ENCODE measurements around the gene UNC13C. TPM values are rescaled to one million over a fixed set of nuclear protein-coding genes. Genes with fewer than 3 reads are reported as not detected.

The UNC13C gene
- total RNA-seq, 2 donors from 2014 or later = 1.2 to 4.2 TPM

- H3K27ac ChIP-seq = no peak overlapping the region
- no peak for ATAC-seq (ENCODE audit: insufficient number of reproducible peaks, low FRiP score, low read depth)
- H3K9me3 ChIP-seq = no peaks in the 10 kb centered on the region
- no peak for DNase-seq (ENCODE audit: low spot score)
- no peaks in the 10 kb centered on the region for H3K27me3 ChIP-seq (replicated peaks; ENCODE audit: insufficient read depth)
- H3K4me1 ChIP-seq (ENCODE audit: control insufficient read depth in 1 of 2, low read depth in 2 of 2) = no peaks in the 10 kb centered on the region
- no peaks in the 10 kb centered on the region for H3K36me3 ChIP-seq
- no peak for TF ChIP-seq CTCF (IDR thresholded peaks at IDR 0.05)
- H3K4me3 ChIP-seq = no peak overlapping the region
These were observed 39.0 kb downstream of the UNC13C start for GRCh38 chr15:54017251-54017650.

GRCh38 chr15:54017959-54018358, 39.7 kb downstream of the UNC13C start:
- Histone ChIP-seq H3K27me3 (replicated peaks; ENCODE audit: insufficient read depth) (no peaks in the 10 kb centered on the region), H3K27ac (no peak overlapping the region), H3K4me1 (ENCODE audit: control insufficient read depth in 1 of 2, low read depth in 2 of 2) (no peaks in the 10 kb centered on the region), H3K9me3 (no peaks in the 10 kb centered on the region), H3K36me3 (no peaks in the 10 kb centered on the region), H3K4me3 (no peak overlapping the region)
- DNase-seq (ENCODE audit: low spot score) (no peak), ATAC-seq (ENCODE audit: insufficient number of reproducible peaks, low FRiP score, low read depth) (no peak)
- no peak for TF ChIP-seq CTCF (IDR thresholded peaks at IDR 0.05)

- ATAC-seq (ENCODE audit: insufficient number of reproducible peaks, low FRiP score, low read depth) = no peak
- no peak for TF ChIP-seq CTCF (IDR thresholded peaks at IDR 0.05)
- Histone ChIP-seq H3K4me1 (ENCODE audit: control insufficient read depth in 1 of 2, low read depth in 2 of 2) (no peaks in the 10 kb centered on the region), H3K27ac (no peak overlapping the region), H3K4me3 (no peak overlapping the region), H3K9me3 (no peaks in the 10 kb centered on the region), H3K36me3 (no peaks in the 10 kb centered on the region), H3K27me3 (replicated peaks; ENCODE audit: insufficient read depth) (no peaks in the 10 kb centered on the region)
- DNase-seq (ENCODE audit: low spot score) = no peak
These were observed 48.0 kb downstream of the UNC13C start for GRCh38 chr15:54026258-54026657.

GRCh38 chr15:54026891-54027290, 48.6 kb downstream of the UNC13C start:
- Histone ChIP-seq H3K27ac (no peak overlapping the region), H3K4me1 (ENCODE audit: control insufficient read depth in 1 of 2, low read depth in 2 of 2) (no peaks in the 10 kb centered on the region), H3K27me3 (replicated peaks; ENCODE audit: insufficient read depth) (no peaks in the 10 kb centered on the region), H3K4me3 (no peak overlapping the region), H3K36me3 (no peaks in the 10 kb centered on the region), H3K9me3 (no peaks in the 10 kb centered on the region)
- no peak for TF ChIP-seq CTCF (IDR thresholded peaks at IDR 0.05)
- DNase-seq (ENCODE audit: low spot score) (no peak), ATAC-seq (ENCODE audit: insufficient number of reproducible peaks, low FRiP score, low read depth) (no peak)

- TF ChIP-seq CTCF (IDR thresholded peaks at IDR 0.05) = no peak
These were observed 50.8 kb downstream of the UNC13C start for GRCh38 chr15:54029081-54029480.

More at GRCh38 chr15:54029081-54029480, 50.8 kb downstream of the UNC13C start:
- Histone ChIP-seq H3K27ac (no peak overlapping the region), H3K4me1 (ENCODE audit: control insufficient read depth in 1 of 2, low read depth in 2 of 2) (no peaks in the 10 kb centered on the region), H3K4me3 (no peak overlapping the region), H3K9me3 (no peaks in the 10 kb centered on the region), H3K36me3 (no peaks in the 10 kb centered on the region), H3K27me3 (replicated peaks; ENCODE audit: insufficient read depth) (no peaks in the 10 kb centered on the region)
- DNase-seq (ENCODE audit: low spot score) = no peak
- ATAC-seq (ENCODE audit: insufficient number of reproducible peaks, low FRiP score, low read depth) = no peak

All from thoracic aorta (tissue), 2 donors.